ENCODE measurements around the gene GCNA. TPM values are rescaled to one million over a fixed set of nuclear protein-coding genes. Genes with fewer than 3 reads are reported as not detected.
A peak's percentile ranks its signal among the peaks of the same experiment; 100 is the strongest.

The GCNA gene
- total RNA-seq, 1 experiment from 2014 or later, result 3.0 TPM

DNA sequence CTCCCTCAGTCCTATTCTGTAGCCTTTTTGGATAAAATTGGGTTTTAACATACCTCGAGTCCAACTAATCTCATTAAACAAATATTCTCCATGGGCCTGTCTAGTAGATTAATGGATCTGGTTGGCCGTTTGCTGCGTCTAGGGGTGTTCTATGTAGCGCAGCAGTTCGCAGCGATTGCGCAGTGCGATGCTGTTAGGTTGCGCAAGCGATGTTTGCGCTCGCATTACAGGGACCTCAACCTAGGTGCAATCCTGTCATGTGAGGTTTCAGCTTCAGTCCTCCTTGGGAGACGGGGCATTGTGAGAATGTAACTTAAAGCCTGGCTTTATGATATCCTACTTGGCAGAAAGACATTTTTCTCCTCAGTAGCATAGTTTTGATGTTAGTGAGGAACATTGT is 31.4 kb upstream of the GCNA start:
- Histone ChIP-seq H3K36me3 (ENCODE audit: insufficient read depth, low read length, poor library complexity, severe bottlenecking) (peaks cover 46% of the 10 kb centered on the region), H3K4me3 (ENCODE audit: low read depth, low read length, poor library complexity, severe bottlenecking) (no peak overlapping the region), H3K27ac (ENCODE audit: low read depth, low read length, poor library complexity, severe bottlenecking) (no peak overlapping the region), H3K27me3 (replicated peaks; ENCODE audit: insufficient read depth, low read depth, low read length, poor library complexity) (no peaks in the 10 kb centered on the region), H3K9me3 (ENCODE audit: low read depth, low read length, poor library complexity, severe bottlenecking) (no peaks in the 10 kb centered on the region), H3K4me1 (ENCODE audit: insufficient read depth, low read length, poor library complexity, severe bottlenecking) (peaks cover 8% of the 10 kb centered on the region)
- intact Hi-C loops (cut with micrococcal nuclease; ENCODE audit: unreplicated experiment), result no loop called here
- ChIA-PET CTCF (no interaction called here), POLR2A (ENCODE audit: low non-redundant PET) (no interaction called here)
- no peak for DNase-seq (ENCODE audit: low spot score)
- TF ChIP-seq, protein P1, sequence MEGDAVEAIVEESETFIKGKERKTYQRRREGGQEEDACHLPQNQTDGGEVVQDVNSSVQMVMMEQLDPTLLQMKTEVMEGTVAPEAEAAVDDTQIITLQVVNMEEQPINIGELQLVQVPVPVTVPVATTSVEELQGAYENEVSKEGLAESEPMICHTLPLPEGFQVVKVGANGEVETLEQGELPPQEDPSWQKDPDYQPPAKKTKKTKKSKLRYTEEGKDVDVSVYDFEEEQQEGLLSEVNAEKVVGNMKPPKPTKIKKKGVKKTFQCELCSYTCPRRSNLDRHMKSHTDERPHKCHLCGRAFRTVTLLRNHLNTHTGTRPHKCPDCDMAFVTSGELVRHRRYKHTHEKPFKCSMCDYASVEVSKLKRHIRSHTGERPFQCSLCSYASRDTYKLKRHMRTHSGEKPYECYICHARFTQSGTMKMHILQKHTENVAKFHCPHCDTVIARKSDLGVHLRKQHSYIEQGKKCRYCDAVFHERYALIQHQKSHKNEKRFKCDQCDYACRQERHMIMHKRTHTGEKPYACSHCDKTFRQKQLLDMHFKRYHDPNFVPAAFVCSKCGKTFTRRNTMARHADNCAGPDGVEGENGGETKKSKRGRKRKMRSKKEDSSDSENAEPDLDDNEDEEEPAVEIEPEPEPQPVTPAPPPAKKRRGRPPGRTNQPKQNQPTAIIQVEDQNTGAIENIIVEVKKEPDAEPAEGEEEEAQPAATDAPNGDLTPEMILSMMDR (conservative IDR thresholded peaks at IDR 0.05; ENCODE audit: low read depth, low read length), result no peak
- no peak for TF ChIP-seq EZH2 (IDR thresholded peaks at IDR 0.05; ENCODE audit: borderline replicate concordance, low read depth, low read length, poor library complexity, severe bottlenecking)
- BruUV-seq (replicated peaks), result no TSS peak

DNA sequence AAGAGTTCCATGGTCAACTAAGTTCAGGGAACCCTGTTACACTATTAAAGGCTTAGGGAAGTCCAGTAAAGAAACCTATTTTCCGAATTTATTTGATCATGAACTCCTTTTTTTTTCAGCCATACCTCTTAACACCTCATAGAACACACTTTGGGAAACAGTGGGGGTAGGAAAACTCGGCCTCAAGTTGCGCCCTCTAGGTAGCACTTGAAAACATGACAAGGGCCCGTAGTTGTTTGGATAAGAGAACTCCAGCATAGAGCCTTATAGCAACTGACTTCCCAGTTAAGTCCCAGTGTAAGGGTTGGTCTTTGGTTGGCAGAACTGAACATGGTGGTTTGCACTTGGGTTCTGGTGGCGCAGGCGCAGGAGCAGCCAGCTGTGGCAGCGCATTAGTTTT is 30.9 kb upstream of the GCNA start:
- H3K36me3 ChIP-seq (ENCODE audit: insufficient read depth, low read length, poor library complexity, severe bottlenecking), result peaks cover 46% of the 10 kb centered on the region
- no peak overlapping the region for H3K27ac ChIP-seq (ENCODE audit: low read depth, low read length, poor library complexity, severe bottlenecking)
- H3K4me1 ChIP-seq (ENCODE audit: insufficient read depth, low read length, poor library complexity, severe bottlenecking), result peaks cover 3% of the 10 kb centered on the region
- intact Hi-C loops (cut with micrococcal nuclease; ENCODE audit: unreplicated experiment), result no loop called here
- ChIA-PET CTCF (no interaction called here), POLR2A (ENCODE audit: low non-redundant PET) (no interaction called here)
- no peak for DNase-seq (ENCODE audit: low spot score)
- H3K27me3 ChIP-seq (replicated peaks; ENCODE audit: insufficient read depth, low read depth, low read length, poor library complexity), result no peaks in the 10 kb centered on the region
- H3K9me3 ChIP-seq (ENCODE audit: low read depth, low read length, poor library complexity, severe bottlenecking), result no peaks in the 10 kb centered on the region
- no TSS peak for BruUV-seq (replicated peaks)
- no peak overlapping the region for H3K4me3 ChIP-seq (ENCODE audit: low read depth, low read length, poor library complexity, severe bottlenecking)
- TF ChIP-seq, protein P1 (conservative IDR thresholded peaks at IDR 0.05; ENCODE audit: low read depth, low read length), result 0 out of 2 replicates have a peak, but pooled peaks have one; percentile 15
- TF ChIP-seq EZH2 (IDR thresholded peaks at IDR 0.05; ENCODE audit: borderline replicate concordance, low read depth, low read length, poor library complexity, severe bottlenecking), result no peak

DNA sequence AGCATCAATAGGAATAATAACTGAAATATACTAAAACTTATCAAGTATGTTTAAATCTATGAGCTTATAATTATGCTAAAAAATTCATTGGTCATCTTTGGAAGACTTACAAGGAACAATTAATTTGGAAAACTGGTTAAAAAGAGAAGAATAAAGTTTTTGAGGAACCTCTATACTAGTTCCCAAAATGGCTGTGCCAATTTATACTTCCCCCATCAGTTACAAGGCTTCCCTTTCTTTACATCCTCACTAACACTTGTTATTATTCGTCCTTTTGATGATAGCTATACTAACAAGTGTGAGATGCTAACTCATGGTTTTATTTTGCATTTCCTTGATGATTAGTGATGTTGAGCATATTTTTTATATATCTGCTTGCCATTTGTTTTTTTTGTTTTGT is 28.3 kb upstream of the GCNA start:
- BruUV-seq (replicated peaks), result no TSS peak
- ChIA-PET CTCF (no interaction called here), POLR2A (ENCODE audit: low non-redundant PET) (interaction anchor here (0.7 kb wide), 1 partner anchor 308 kb away, joined by 3 read pairs; no protein-coding TSS in a partner anchor)
- TF ChIP-seq, protein P1 (conservative IDR thresholded peaks at IDR 0.05; ENCODE audit: low read depth, low read length), result no peak
- TF ChIP-seq EZH2 (IDR thresholded peaks at IDR 0.05; ENCODE audit: borderline replicate concordance, low read depth, low read length, poor library complexity, severe bottlenecking), result no peak
- Histone ChIP-seq H3K27ac (ENCODE audit: low read depth, low read length, poor library complexity, severe bottlenecking) (no peak overlapping the region), H3K27me3 (replicated peaks; ENCODE audit: insufficient read depth, low read depth, low read length, poor library complexity) (no peaks in the 10 kb centered on the region), H3K4me3 (ENCODE audit: low read depth, low read length, poor library complexity, severe bottlenecking) (no peak overlapping the region), H3K9me3 (ENCODE audit: low read depth, low read length, poor library complexity, severe bottlenecking) (no peaks in the 10 kb centered on the region), H3K4me1 (ENCODE audit: insufficient read depth, low read length, poor library complexity, severe bottlenecking) (no peaks in the 10 kb centered on the region), H3K36me3 (ENCODE audit: insufficient read depth, low read length, poor library complexity, severe bottlenecking) (peaks cover 48% of the 10 kb centered on the region)
- intact Hi-C loops (cut with micrococcal nuclease; ENCODE audit: unreplicated experiment), result no loop called here
- DNase-seq (ENCODE audit: low spot score), result no peak

Data from A673 (cell line).